ENCODE data around the gene LIMS1. TPM values are rescaled to one million over a fixed set of nuclear protein-coding genes. Genes with fewer than 3 reads are reported as not detected.
A peak's percentile ranks its signal among the peaks of the same experiment; 100 is the strongest.

Gene LIMS1
- total RNA-seq, 3 donors from 2014 or later: 24.4 to 65.4 (median 31.2) TPM

DNA sequence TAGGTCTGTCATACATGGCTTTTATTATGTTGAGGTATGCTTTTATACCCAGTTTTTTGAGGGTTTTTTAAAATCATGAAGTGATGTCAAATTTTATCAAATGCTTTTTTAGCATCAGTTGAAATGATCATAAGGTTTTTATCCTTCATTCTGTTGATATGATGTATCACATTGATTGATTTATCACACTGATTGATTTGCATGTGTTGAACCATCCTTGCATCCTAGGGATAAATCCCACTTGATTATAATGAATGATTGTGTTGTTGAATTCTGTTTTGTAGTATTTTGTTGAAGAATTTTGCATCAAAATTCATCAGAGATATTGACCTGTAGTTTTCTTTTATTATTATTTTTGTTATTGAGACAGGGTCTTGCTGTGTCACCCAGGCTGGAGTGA lies 68.2 kb downstream of the LIMS1 start:
- no peak overlapping the region for H3K4me3 ChIP-seq
- intact Hi-C loops (cut with DNase I, micrococcal nuclease): no loop called here
- H3K9me3 ChIP-seq: no peaks in the 10 kb centered on the region
- DNase-seq (no peak), ATAC-seq (no peak)
- TF ChIP-seq, protein P1, sequence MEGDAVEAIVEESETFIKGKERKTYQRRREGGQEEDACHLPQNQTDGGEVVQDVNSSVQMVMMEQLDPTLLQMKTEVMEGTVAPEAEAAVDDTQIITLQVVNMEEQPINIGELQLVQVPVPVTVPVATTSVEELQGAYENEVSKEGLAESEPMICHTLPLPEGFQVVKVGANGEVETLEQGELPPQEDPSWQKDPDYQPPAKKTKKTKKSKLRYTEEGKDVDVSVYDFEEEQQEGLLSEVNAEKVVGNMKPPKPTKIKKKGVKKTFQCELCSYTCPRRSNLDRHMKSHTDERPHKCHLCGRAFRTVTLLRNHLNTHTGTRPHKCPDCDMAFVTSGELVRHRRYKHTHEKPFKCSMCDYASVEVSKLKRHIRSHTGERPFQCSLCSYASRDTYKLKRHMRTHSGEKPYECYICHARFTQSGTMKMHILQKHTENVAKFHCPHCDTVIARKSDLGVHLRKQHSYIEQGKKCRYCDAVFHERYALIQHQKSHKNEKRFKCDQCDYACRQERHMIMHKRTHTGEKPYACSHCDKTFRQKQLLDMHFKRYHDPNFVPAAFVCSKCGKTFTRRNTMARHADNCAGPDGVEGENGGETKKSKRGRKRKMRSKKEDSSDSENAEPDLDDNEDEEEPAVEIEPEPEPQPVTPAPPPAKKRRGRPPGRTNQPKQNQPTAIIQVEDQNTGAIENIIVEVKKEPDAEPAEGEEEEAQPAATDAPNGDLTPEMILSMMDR (IDR thresholded peaks at IDR 0.05): no peak
- no peaks in the 10 kb centered on the region for H3K4me1 ChIP-seq (ENCODE audit: low read depth)
- H3K36me3 ChIP-seq (ENCODE audit: low read depth): no peaks in the 10 kb centered on the region

DNA sequence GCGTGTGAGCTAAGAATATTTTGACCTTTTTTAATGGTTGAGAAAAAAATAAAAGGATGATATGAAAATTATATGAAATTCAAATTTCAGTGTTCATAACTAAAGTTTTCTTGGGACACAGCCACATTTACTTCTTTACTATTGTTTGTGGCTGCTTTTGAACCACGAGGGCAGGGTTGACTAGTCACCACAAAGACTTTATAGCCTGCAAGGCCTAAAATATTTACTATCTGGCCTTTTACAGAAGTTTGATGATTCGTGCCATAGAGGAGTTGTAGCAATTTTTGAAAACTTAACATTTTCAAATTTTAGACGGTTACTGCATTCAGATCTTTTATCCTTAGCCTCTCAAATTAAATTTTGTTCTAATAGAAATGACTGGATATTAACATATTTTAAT lies 69.9 kb downstream of the LIMS1 start:
- no peaks in the 10 kb centered on the region for H3K36me3 ChIP-seq (ENCODE audit: low read depth)
- H3K9me3 ChIP-seq: no peaks in the 10 kb centered on the region
- DNase-seq (no peak), ATAC-seq (no peak)
- no peak overlapping the region for H3K4me3 ChIP-seq
- intact Hi-C loops (cut with DNase I, micrococcal nuclease): no loop called here
- peaks cover 4% of the 10 kb centered on the region for H3K4me1 ChIP-seq (ENCODE audit: low read depth)
- TF ChIP-seq, protein P1 (IDR thresholded peaks at IDR 0.05): no peak

DNA sequence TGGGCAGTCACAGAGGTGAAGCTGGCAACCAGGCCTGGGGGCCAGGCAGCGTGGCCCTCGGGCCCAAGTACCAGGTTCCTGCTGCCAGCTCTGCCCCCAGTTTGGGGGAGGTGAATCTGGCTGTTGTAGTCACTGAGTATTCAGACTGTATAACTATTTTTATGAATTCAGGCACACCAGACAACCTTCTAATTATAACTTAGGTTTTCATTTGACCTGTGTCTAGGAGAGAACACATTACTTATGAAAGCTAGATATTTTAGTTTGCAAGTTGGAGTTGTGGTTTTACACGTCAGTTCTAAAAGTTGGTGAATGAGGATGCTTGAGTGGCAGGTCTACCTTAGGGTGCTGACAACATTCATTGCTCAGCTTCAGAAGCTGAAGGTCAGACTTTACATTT lies 71.7 kb downstream of the LIMS1 start:
- no peaks in the 10 kb centered on the region for H3K36me3 ChIP-seq (ENCODE audit: low read depth)
- TF ChIP-seq, protein P1 (IDR thresholded peaks at IDR 0.05): no peak
- intact Hi-C loops (cut with DNase I, micrococcal nuclease): no loop called here

DNA sequence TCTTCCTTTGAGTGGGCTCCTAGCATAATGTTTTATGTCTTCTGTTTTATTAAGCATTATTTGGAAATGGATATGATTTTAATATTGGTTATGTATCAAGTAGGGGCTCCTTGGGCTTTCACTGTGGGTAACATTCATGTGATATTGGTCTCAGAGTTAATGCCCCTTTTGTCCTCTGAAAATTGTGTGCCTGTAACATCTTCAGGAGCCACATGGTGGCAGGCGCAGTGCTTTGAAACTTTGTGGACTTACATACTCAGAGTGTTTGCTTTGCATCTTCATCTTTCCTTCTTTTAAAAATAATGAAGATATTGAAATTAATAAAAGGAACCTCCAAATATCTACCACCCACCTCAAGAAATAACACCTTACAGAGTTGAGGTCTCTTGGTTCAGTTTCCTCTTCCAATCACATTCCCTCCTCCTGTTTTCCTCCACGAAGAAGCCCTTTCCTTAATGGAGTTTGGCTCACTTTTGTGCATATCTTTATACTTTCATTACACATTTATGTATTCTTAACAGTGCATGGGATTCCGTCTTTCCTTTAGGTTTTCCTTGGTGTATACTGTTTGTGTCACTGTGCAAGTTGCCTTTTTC lies 73.5 kb downstream of the LIMS1 start:
- H3K36me3 ChIP-seq (ENCODE audit: low read depth): no peaks in the 10 kb centered on the region
- TF ChIP-seq, protein P1 (IDR thresholded peaks at IDR 0.05): no peak
- no peaks in the 10 kb centered on the region for H3K9me3 ChIP-seq
- intact Hi-C loops (cut with DNase I, micrococcal nuclease): no loop called here
- ATAC-seq (peak; percentile 41), DNase-seq (peak in 1 of 3 donors; percentile 66)
- H3K4me1 ChIP-seq (ENCODE audit: low read depth): peaks cover 13% of the 10 kb centered on the region
- no peak overlapping the region for H3K4me3 ChIP-seq

More for the DNA sequence above, 71.7 kb downstream of the LIMS1 start:
- Histone ChIP-seq H3K4me1 (ENCODE audit: low read depth) (peaks cover 11% of the 10 kb centered on the region), H3K9me3 (no peaks in the 10 kb centered on the region), H3K4me3 (no peak overlapping the region)
- DNase-seq: no peak
- ATAC-seq: no peak

DNA sequence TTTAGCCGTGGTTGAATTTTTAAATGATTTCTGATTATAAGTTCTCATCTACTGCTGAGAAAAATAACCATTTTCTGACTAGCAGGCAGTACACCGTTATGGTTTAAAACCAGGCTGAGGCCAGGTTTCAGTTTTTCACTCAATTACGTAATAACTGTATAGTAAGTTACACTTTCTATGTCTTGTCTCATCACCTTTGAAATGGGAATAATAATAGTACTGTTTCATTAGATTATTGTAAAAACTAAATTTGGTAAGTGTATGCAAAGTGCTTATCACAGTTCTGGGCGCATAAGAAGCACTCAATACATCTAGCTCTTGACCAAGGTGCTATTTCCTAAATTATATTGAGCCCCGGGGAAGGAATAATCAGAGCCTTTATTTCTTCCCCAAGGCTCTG lies 76.8 kb downstream of the LIMS1 start:
- ATAC-seq (no peak), DNase-seq (no peak)
- Histone ChIP-seq H3K36me3 (ENCODE audit: low read depth) (no peaks in the 10 kb centered on the region), H3K9me3 (no peaks in the 10 kb centered on the region), H3K4me1 (ENCODE audit: low read depth) (peaks cover 35% of the 10 kb centered on the region), H3K4me3 (no peak overlapping the region)
- intact Hi-C loops (cut with DNase I, micrococcal nuclease): no loop called here
- TF ChIP-seq, protein P1 (IDR thresholded peaks at IDR 0.05): no peak

DNA sequence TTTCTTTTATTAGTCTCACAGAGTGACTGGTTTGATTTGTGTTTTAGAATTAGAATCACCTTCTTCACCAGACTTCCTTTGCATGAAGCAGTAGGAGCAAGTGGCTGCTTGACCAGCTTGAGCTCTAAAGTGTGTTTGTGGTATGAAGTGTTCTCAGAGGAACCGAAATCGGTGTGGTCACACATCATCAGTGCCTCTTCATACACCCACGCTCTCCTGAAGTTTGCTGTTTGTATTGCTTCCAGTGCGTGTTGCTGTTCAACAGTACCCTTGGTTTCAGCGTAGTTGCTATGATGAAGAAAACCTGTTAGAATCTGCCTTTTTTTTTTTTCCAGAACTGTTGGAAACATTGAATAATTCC lies 77.9 kb downstream of the LIMS1 start:
- TF ChIP-seq, protein P1 (IDR thresholded peaks at IDR 0.05): no peak
- intact Hi-C loops (cut with DNase I, micrococcal nuclease): no loop called here
- Histone ChIP-seq H3K36me3 (ENCODE audit: low read depth) (no peaks in the 10 kb centered on the region), H3K9me3 (no peaks in the 10 kb centered on the region), H3K4me3 (no peak overlapping the region), H3K4me1 (ENCODE audit: low read depth) (peaks cover 45% of the 10 kb centered on the region)
- DNase-seq (peak in 1 of 3 donors; percentile 44), ATAC-seq (peak; percentile 67)

Measured in mucosa of descending colon (tissue), 3 donors.